ENCODE data around the gene RASA2. TPM values are rescaled to one million over a fixed set of nuclear protein-coding genes. Genes with fewer than 3 reads are reported as not detected.

The RASA2 gene
- total and polyA plus RNA-seq, 2 of the 8 experiments (the other 6 are each of a cell fraction or from before 2014, with no cell fraction given) = 3.5 to 15.9 TPM

DNA sequence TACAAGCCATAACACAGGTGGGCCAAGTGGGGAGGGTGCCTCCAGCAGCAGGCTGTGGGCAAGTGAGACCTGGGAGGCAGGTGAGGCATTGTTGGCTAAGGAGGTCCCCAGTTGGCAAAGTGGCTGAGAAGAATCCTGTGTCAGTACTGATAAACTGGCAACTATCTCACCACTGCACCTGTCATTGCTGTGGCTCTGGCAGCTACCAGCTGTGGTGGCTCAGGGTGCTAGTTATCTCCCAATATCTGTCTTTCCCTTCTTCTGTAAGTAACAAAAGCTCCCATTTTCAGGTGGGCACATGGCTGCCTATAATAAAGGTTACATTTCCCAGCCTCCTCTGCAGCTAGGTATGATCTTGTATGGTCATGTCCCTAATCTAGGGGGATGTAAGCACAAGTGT is 170.7 kb downstream of the RASA2 start (continued):
- TF ChIP-seq POLR2AphosphoS5 (IDR thresholded peaks at IDR 0.05; ENCODE audit: low read depth, low read length) (no peak), SP4 (IDR thresholded peaks at IDR 0.05; ENCODE audit: low read length) (no peak), JUND (IDR thresholded peaks at IDR 0.05; ENCODE audit: low read length) (no peak)

All from H1 (cell line).